DND-41 (cell line): Measurements from ENCODE around the gene LRRC8E.

Experiments
- CTCF ChIP-seq: IDR thresholded peaks from 2 replicates; pipeline ENCODE4 v1.5.1; 2012; ENCODE audit warnings: borderline replicate concordance, low read length, moderate library complexity, mild to moderate bottlenecking; ENCODE audit not compliant: poor library complexity, severe bottlenecking; ENCODE audit errors: extremely low read depth
- EZH2 ChIP-seq: IDR thresholded peaks from 3 replicates; pipeline ENCODE4 v1.6.1; 2012; ENCODE audit warnings: borderline replicate concordance, low read depth, mild to moderate bottlenecking, moderate library complexity, low read length, inconsistent platforms; ENCODE audit not compliant: severe bottlenecking

GRCh38 chr19:7912697-7913564, 24.6 kb downstream of the LRRC8E start:
- no peak for TF ChIP-seq CTCF
- TF ChIP-seq EZH2, result no peak
